Measurements from ENCODE around the gene ADK. TPM values are rescaled to one million over a fixed set of nuclear protein-coding genes. Genes with fewer than 3 reads are reported as not detected.

The ADK gene
- total and polyA plus RNA-seq, 2 of the 13 experiments (the other 11 are each of a cell fraction or from before 2014, with no cell fraction given) = 48.6 to 79.1 TPM

DNA sequence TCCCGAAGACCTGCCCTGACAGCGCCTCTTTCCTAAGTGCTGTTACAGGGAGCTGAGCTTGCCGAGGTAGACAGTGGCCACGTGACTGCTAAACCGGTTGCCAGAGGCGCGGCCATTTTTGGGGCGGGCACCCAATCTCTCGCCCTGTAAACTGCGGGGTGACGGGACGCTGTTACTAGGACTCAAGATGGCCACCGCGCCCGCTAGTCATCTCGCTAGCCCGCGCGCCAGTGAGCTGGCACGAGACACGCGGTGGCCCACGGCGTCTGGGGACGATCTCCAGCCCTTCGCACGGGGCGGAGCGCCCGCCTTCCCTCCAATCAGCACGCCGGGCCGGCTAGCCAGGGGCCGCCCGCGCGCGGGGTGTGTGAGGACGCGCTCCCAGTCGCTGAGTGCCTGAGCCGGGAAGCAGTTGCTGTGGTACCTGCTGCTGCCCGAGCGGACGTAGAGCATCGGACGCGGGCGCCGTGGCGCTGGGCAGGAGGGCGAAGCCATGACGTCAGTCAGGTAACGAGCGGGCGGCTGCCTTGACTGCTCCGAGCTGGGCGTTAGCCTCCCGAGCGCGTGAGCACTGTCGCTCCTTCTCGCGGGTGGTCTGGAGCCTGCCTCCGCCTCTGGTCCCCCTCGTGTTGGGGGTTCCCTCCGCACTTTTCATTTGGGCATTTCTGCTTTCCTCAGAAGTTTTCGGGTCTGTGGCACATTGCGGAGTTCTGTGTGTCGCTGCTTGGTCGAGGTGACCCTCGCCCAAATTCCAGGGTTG lies 25.5 kb downstream of the ADK start (continued):
- TF ChIP-seq, protein P1, sequence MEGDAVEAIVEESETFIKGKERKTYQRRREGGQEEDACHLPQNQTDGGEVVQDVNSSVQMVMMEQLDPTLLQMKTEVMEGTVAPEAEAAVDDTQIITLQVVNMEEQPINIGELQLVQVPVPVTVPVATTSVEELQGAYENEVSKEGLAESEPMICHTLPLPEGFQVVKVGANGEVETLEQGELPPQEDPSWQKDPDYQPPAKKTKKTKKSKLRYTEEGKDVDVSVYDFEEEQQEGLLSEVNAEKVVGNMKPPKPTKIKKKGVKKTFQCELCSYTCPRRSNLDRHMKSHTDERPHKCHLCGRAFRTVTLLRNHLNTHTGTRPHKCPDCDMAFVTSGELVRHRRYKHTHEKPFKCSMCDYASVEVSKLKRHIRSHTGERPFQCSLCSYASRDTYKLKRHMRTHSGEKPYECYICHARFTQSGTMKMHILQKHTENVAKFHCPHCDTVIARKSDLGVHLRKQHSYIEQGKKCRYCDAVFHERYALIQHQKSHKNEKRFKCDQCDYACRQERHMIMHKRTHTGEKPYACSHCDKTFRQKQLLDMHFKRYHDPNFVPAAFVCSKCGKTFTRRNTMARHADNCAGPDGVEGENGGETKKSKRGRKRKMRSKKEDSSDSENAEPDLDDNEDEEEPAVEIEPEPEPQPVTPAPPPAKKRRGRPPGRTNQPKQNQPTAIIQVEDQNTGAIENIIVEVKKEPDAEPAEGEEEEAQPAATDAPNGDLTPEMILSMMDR (CRISPR knock-in tag; IDR thresholded peaks at IDR 0.05) = 0 out of 2 replicates have a peak, but pooled peaks have one; percentile 7
- TF ChIP-seq IRX3 (CRISPR knock-in tag; IDR thresholded peaks at IDR 0.05; ENCODE audit: borderline replicate concordance, low read depth) = peak; percentile 82; the same call in 1 of the 2 replicates
- TF ChIP-seq POLR2G (IDR thresholded peaks at IDR 0.05; ENCODE audit: low read depth, low read length) = peak; percentile 90
- no peak for TF ChIP-seq ZNF296 (CRISPR knock-in tag; conservative IDR thresholded peaks at IDR 0.05)
- no peak for TF ChIP-seq ZNF75D (CRISPR knock-in tag; IDR thresholded peaks at IDR 0.05; ENCODE audit: borderline replicate concordance)
- TF ChIP-seq FOXC1 (CRISPR knock-in tag; IDR thresholded peaks at IDR 0.05; ENCODE audit: borderline replicate concordance) = peak; percentile 84
- peak; percentile 96 for TF ChIP-seq KMT2B (CRISPR knock-in tag; IDR thresholded peaks at IDR 0.05)
- TF ChIP-seq, protein P2, sequence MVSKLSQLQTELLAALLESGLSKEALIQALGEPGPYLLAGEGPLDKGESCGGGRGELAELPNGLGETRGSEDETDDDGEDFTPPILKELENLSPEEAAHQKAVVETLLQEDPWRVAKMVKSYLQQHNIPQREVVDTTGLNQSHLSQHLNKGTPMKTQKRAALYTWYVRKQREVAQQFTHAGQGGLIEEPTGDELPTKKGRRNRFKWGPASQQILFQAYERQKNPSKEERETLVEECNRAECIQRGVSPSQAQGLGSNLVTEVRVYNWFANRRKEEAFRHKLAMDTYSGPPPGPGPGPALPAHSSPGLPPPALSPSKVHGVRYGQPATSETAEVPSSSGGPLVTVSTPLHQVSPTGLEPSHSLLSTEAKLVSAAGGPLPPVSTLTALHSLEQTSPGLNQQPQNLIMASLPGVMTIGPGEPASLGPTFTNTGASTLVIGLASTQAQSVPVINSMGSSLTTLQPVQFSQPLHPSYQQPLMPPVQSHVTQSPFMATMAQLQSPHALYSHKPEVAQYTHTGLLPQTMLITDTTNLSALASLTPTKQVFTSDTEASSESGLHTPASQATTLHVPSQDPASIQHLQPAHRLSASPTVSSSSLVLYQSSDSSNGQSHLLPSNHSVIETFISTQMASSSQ (IDR thresholded peaks at IDR 0.05; ENCODE audit: low read depth) = no peak; the same call in 1 of the 2 replicates
- TF ChIP-seq, protein P2 (CRISPR knock-in tag; IDR thresholded peaks at IDR 0.05; ENCODE audit: borderline replicate concordance) = peak; percentile 84
- no peak for TF ChIP-seq TCF7 (IDR thresholded peaks at IDR 0.05; ENCODE audit: low read depth)
- TF ChIP-seq, protein P3, sequence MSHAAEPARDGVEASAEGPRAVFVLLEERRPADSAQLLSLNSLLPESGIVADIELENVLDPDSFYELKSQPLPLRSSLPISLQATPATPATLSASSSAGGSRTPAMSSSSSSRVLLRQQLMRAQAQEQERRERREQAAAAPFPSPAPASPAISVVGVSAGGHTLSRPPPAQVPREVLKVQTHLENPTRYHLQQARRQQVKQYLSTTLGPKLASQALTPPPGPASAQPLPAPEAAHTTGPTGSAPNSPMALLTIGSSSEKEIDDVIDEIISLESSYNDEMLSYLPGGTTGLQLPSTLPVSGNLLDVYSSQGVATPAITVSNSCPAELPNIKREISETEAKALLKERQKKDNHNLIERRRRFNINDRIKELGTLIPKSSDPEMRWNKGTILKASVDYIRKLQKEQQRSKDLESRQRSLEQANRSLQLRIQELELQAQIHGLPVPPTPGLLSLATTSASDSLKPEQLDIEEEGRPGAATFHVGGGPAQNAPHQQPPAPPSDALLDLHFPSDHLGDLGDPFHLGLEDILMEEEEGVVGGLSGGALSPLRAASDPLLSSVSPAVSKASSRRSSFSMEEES (CRISPR knock-in tag; IDR thresholded peaks at IDR 0.05) = peak; percentile 84
- TF ChIP-seq, protein P4, sequence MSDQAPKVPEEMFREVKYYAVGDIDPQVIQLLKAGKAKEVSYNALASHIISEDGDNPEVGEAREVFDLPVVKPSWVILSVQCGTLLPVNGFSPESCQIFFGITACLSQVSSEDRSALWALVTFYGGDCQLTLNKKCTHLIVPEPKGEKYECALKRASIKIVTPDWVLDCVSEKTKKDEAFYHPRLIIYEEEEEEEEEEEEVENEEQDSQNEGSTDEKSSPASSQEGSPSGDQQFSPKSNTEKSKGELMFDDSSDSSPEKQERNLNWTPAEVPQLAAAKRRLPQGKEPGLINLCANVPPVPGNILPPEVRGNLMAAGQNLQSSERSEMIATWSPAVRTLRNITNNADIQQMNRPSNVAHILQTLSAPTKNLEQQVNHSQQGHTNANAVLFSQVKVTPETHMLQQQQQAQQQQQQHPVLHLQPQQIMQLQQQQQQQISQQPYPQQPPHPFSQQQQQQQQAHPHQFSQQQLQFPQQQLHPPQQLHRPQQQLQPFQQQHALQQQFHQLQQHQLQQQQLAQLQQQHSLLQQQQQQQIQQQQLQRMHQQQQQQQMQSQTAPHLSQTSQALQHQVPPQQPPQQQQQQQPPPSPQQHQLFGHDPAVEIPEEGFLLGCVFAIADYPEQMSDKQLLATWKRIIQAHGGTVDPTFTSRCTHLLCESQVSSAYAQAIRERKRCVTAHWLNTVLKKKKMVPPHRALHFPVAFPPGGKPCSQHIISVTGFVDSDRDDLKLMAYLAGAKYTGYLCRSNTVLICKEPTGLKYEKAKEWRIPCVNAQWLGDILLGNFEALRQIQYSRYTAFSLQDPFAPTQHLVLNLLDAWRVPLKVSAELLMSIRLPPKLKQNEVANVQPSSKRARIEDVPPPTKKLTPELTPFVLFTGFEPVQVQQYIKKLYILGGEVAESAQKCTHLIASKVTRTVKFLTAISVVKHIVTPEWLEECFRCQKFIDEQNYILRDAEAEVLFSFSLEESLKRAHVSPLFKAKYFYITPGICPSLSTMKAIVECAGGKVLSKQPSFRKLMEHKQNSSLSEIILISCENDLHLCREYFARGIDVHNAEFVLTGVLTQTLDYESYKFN (CRISPR knock-in tag; conservative IDR thresholded peaks at IDR 0.05) = peak; percentile 41; the same call in 1 of the 2 replicates
- no peak for TF ChIP-seq ZNF468 (CRISPR knock-in tag; IDR thresholded peaks at IDR 0.05)
- peak; percentile 93 for TF ChIP-seq BHLHE40 (IDR thresholded peaks at IDR 0.05; ENCODE audit: low read length)
- TF ChIP-seq, protein P5, sequence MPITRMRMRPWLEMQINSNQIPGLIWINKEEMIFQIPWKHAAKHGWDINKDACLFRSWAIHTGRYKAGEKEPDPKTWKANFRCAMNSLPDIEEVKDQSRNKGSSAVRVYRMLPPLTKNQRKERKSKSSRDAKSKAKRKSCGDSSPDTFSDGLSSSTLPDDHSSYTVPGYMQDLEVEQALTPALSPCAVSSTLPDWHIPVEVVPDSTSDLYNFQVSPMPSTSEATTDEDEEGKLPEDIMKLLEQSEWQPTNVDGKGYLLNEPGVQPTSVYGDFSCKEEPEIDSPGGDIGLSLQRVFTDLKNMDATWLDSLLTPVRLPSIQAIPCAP (CRISPR knock-in tag; IDR thresholded peaks at IDR 0.05; ENCODE audit: low read depth) = no peak; the same call in 1 of the 2 replicates
- TF ChIP-seq ZNF709 (CRISPR knock-in tag; IDR thresholded peaks at IDR 0.05) = peak; percentile 63; the same call in 1 of the 2 replicates
- no peak for TF ChIP-seq ZNF547 (CRISPR knock-in tag; IDR thresholded peaks at IDR 0.05)
